BE2C (cell line): ENCODE results near the gene TRIM42.

Source experiments
- DNase-seq: peaks from one replicate; pipeline ENCODE4 v3.0.0-alpha.2; 2020
- H3K27me3 ChIP-seq: fragments of 250-450 bp; sonication (Bioruptor Pico); 2 replicates; pipeline ENCODE4 v1.5.1; 2020; ENCODE audit warnings: mild to moderate bottlenecking
- H3K36me3 ChIP-seq: fragments of 250-450 bp; sonication (Bioruptor Pico); 2 replicates; pipeline ENCODE4 v1.5.1; 2020; ENCODE audit warnings: mild to moderate bottlenecking
- H3K4me1 ChIP-seq: fragments of 250-450 bp; sonication (Bioruptor Pico); 2 replicates; pipeline ENCODE4 v1.5.1; 2020
- H3K4me3 ChIP-seq: 2 replicates; pipeline ENCODE4 v1.5.1; 2011; ENCODE audit warnings: low read depth, low read length
- H3K9me3 ChIP-seq: fragments of 250-450 bp; sonication (Bioruptor Pico); 2 replicates; pipeline ENCODE4 v1.5.1; 2020
- TF ChIP-seq, protein P1 (sequence below): IDR thresholded peaks from 2 replicates; pipeline ENCODE4 v1.5.1; 2012; ENCODE audit warnings: mild to moderate bottlenecking, low read depth, low read length

The TRIM42 gene

DNA sequence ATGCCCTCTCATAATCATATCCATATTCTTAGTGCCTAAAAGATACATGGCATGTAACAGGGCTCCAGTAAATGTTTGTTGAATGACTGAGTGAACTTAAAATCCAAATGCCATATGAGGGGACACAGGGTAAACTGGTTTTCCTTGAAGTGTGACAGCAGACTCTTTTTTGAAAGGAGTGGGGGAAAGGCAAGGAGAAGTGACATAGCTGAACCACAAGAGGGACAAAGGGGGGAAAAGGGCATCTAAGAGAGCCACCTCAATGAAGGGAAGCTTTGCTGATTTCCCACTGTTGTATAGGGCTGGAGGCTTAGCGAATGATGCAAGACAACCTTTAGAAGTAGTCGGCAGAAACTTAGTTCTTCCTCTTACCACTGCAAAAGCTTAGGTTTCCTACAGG, 9.1 kb downstream of the TRIM42 start:
- TF ChIP-seq, protein P1, sequence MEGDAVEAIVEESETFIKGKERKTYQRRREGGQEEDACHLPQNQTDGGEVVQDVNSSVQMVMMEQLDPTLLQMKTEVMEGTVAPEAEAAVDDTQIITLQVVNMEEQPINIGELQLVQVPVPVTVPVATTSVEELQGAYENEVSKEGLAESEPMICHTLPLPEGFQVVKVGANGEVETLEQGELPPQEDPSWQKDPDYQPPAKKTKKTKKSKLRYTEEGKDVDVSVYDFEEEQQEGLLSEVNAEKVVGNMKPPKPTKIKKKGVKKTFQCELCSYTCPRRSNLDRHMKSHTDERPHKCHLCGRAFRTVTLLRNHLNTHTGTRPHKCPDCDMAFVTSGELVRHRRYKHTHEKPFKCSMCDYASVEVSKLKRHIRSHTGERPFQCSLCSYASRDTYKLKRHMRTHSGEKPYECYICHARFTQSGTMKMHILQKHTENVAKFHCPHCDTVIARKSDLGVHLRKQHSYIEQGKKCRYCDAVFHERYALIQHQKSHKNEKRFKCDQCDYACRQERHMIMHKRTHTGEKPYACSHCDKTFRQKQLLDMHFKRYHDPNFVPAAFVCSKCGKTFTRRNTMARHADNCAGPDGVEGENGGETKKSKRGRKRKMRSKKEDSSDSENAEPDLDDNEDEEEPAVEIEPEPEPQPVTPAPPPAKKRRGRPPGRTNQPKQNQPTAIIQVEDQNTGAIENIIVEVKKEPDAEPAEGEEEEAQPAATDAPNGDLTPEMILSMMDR: 0 out of 2 replicates have a peak, but pooled peaks have one; percentile 3
- H3K27me3 ChIP-seq: no peaks in the 10 kb centered on the region
- H3K4me1 ChIP-seq: no peaks in the 10 kb centered on the region
- H3K36me3 ChIP-seq: no peaks in the 10 kb centered on the region
- DNase-seq: no peak
- H3K9me3 ChIP-seq: no peaks in the 10 kb centered on the region
- no peak overlapping the region for H3K4me3 ChIP-seq

GRCh38 chr3:140695361-140696061, 17.6 kb downstream of the TRIM42 start:
- TF ChIP-seq, protein P1: no peak
- no peaks in the 10 kb centered on the region; the same call in none of the 2 replicates for H3K27me3 ChIP-seq
- H3K36me3 ChIP-seq: no peaks in the 10 kb centered on the region
- no peak for DNase-seq
- no peak overlapping the region for H3K4me3 ChIP-seq
- H3K4me1 ChIP-seq: no peaks in the 10 kb centered on the region
- no peaks in the 10 kb centered on the region for H3K9me3 ChIP-seq

DNA sequence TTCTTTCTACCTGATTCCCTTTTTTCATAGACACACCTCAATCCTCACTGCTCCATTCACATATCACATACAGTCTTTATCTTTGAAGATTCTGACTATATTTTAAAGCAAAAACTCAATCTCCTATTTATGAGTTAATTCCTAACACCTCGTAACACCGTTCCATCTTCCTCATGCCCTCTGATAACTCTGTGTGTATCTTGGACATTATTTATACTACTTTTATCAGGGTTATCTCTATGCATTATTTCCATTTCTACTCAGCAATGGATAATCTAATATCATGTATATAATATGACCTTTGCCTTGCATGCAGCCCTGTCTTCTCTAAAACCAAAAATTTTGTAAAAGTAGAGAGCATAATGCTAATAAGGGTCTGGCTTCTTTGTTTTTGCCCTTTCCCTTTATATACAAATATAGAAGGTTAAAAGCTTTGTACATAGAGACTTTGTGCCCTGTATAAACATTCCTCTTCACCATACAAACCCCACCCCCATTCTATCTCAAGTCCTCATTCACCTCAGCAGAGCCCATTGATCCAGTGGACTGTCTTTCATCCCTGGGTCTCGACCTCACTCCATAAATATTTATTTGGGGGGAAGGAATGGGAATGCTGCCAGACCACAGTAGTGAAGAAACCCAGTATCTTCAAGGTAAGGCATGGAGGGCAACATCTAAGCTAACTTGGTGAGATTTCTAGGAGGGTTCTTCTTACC, 21.8 kb downstream of the TRIM42 start:
- Histone ChIP-seq H3K9me3 (no peaks in the 10 kb centered on the region), H3K4me3 (no peak overlapping the region), H3K4me1 (no peaks in the 10 kb centered on the region), H3K36me3 (no peaks in the 10 kb centered on the region), H3K27me3 (no peaks in the 10 kb centered on the region; the same call in none of the 2 replicates)
- no peak for DNase-seq
- TF ChIP-seq, protein P1: no peak

DNA sequence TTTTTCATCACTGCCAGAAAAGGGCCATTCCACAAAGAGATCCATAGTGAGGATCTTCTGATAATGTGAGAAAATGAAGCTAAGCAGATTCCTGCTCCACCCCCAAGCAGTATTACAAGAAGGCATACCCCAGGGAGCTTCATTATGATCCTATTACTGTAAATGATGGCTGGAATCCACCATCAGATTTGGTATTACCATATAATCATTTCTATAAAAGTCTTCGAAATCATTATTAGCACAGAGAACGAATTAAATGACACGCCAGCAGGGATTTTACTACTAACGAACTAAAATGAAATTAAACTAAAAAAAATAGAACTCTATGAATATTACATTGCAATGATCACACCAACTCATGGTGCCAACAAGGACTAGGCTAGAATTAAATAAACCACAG, 24.4 kb downstream of the TRIM42 start:
- H3K4me3 ChIP-seq: no peak overlapping the region
- no peaks in the 10 kb centered on the region; the same call in 1 of the 2 replicates for H3K27me3 ChIP-seq
- H3K36me3 ChIP-seq: no peaks in the 10 kb centered on the region
- TF ChIP-seq, protein P1: no peak
- no peak for DNase-seq
- H3K4me1 ChIP-seq: no peaks in the 10 kb centered on the region
- no peaks in the 10 kb centered on the region for H3K9me3 ChIP-seq

GRCh38 chr3:140703496-140703895, 25.6 kb downstream of the TRIM42 start:
- Histone ChIP-seq H3K36me3 (no peaks in the 10 kb centered on the region), H3K27me3 (no peaks in the 10 kb centered on the region; the same call in 1 of the 2 replicates), H3K9me3 (no peaks in the 10 kb centered on the region), H3K4me1 (no peaks in the 10 kb centered on the region), H3K4me3 (no peak overlapping the region)
- TF ChIP-seq, protein P1: no peak
- no peak for DNase-seq

- TF ChIP-seq, protein P1: no peak
These were observed 26.9 kb downstream of the TRIM42 start for GRCh38 chr3:140704733-140705132.

More at GRCh38 chr3:140704733-140705132, 26.9 kb downstream of the TRIM42 start:
- Histone ChIP-seq H3K9me3 (no peaks in the 10 kb centered on the region), H3K27me3 (no peaks in the 10 kb centered on the region; the same call in 1 of the 2 replicates), H3K4me3 (no peak overlapping the region), H3K36me3 (no peaks in the 10 kb centered on the region), H3K4me1 (no peaks in the 10 kb centered on the region)
- no peak for DNase-seq
